IPS-18a (cell line): ENCODE data around the gene PLEKHF1.

ENCODE experiments used
- H3K27ac ChIP-seq: one replicate; pipeline ENCODE4 v1.5.1; 2013; ENCODE audit warnings: low read length
- H3K27me3 ChIP-seq: one replicate; pipeline ENCODE4 v1.6.1; 2013; ENCODE audit warnings: mild to moderate bottlenecking, low read length; ENCODE audit not compliant: control insufficient read depth, insufficient read depth
- H3K36me3 ChIP-seq: one replicate; pipeline ENCODE4 v1.6.1; 2013; ENCODE audit warnings: low read depth, low read length; ENCODE audit not compliant: control insufficient read depth
- H3K4me1 ChIP-seq: one replicate; pipeline ENCODE4 v1.6.1; 2013; ENCODE audit warnings: low read depth, low read length; ENCODE audit not compliant: control insufficient read depth
- H3K4me3 ChIP-seq: one replicate; pipeline ENCODE4 v1.5.1; 2013; ENCODE audit warnings: low read length
- H3K9ac ChIP-seq: one replicate; pipeline ENCODE4 v1.6.1; 2013; ENCODE audit warnings: mild to moderate bottlenecking, low read length, moderate library complexity
- H3K9me3 ChIP-seq: one replicate; pipeline ENCODE4 v1.6.1; 2013; ENCODE audit warnings: low read depth, low read length; ENCODE audit not compliant: control insufficient read depth

The PLEKHF1 gene

DNA sequence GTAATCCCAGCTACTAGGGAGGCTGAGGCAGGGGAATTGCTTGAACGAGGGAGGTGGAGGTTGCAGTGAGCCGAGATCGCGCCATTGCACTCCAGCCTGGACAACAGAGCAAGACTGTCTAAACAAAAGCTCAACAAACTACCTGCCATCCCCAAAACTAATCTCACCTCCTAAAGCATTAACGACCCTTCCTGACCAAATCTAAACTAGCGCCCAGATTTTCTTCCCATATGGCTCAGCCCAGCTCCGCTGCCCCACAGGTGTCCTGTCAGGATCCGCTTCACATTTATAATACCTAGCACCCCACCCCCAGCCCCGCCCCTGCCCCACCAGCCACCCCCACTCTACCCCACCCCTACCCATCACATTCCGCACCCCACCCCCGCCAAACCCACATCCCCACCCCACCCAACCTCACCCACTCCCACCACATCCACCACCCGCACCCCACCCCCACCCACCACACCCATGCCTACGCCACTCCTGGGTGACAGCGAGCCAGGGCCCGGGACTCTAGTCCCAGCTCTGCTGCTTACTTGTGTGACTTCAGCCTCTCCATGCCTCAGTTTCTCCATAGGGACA lies 49.2 kb downstream of the PLEKHF1 start:
- Histone ChIP-seq H3K36me3 (no peaks in the 10 kb centered on the region), H3K9ac (peak overlapping the region; percentile 76), H3K27me3 (no peaks in the 10 kb centered on the region), H3K4me3 (peak overlapping the region; percentile 60), H3K9me3 (no peaks in the 10 kb centered on the region), H3K4me1 (peaks cover 3% of the 10 kb centered on the region), H3K27ac (no peak overlapping the region)

DNA sequence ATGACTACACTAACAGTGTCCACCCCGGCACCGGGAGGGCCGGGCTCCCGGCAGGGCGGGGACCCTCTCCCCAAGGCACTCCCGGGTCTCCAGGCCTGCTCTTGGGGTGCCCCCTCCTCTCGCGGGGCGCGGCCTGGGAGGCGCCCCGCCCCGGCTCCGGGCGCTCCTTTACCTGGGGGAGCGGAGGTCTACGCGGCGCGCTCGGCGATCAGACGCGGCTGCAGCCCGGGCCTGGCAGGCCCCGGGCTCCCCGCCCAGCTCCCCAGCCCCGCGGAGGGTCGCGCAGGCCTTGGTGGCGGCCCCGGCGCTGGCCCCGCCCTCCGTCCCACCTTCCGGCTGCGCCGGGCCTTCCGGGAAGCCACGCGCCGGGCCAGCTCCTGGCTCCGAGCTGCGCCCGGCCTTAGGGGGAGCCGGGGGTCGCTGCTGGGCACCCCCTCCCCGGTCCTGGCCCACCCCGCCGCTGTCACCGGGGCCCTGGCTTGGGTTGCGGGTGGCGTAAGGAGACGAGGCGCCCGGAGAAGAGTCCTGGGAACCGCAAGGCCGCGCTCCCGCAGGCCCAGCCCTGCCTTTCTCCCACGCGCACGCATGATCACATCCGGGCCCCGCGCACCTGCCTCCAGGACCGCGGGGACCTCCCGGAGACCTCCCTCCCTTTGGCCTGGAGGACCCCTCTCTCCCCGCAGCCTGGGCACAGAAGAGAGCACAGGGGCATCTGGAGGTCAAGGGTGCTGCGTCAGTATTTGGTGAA lies 49.9 kb downstream of the PLEKHF1 start, which contains the start of gene C19orf12:
TSS of gene C19orf12 (minus strand) at position 309 of the 748 bp plus-strand sequence. CDS start 6,848 bp downstream, outside the sequence.
- Histone ChIP-seq H3K9ac (peak within 1 kb of the TSS; percentile 76), H3K27me3 (no peaks in the 10 kb centered on the region), H3K27ac (peak within 1 kb of the TSS; percentile 13), H3K36me3 (no peaks in the 10 kb centered on the region), H3K4me3 (peak within 1 kb of the TSS; percentile 60), H3K4me1 (peaks cover 3% of the 10 kb centered on the region), H3K9me3 (no peaks in the 10 kb centered on the region)

DNA sequence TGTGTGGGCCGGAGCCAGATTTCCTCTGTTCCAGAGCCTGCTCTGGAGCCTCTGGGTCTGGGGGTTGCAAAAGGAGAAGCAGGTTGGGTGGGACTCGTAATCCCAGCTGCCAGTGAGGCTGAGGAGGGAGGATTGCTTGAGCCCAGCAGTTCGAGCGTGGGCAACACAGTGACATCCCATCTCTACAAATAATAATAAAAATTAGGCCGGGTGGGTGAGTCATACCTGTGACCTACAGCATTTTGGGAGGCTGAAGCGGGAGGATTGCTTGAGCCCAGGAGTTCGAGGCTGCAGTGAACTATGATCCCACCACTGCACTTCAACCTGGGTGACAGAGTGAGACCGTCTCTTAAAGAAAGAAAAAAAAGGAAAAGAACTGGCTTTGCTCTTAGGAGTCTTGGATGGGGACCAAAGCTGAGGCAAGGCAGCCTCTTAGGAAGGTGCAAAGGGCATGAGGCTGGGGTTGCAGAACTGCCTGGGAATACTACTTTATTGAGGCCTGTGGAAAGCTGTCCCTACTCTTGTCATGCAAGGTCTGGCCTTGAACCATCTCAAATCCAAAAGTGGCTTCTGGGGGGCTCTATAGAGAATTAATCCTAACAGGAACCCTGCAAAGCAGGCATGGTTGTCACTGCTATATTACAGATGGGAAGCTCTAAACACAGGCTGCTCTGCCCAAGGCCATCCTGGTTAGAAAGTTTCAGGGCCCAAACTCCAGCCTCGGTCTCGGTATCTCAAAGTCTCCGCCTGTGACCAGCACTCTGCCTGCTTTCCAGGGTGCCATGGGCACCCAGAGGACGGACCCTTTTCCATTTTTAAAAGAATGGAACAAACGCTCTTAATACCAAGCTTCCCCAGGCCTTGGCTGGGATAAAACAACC lies 50.7 kb downstream of the PLEKHF1 start:
- H3K27me3 ChIP-seq, result no peaks in the 10 kb centered on the region

DNA sequence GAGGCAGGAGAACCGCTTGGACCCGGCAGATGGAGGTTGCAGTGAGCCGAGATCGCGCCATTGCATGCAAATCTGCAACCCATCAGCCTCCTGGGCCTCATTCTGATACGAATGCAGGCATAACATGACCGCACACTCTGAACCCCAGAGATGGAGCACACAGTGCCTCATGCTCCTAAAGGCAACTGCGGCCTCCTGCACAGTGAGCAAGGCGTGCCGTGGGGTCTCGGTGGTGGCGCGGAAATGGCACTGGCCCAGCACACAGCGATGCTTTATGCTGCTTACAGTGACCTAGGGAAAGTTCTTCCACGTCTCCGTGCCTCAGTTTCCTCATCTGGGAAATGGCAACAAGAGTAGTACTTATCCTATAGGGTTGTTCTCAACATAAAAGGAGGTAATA lies 51.8 kb downstream of the PLEKHF1 start:
- Histone ChIP-seq H3K36me3 (no peaks in the 10 kb centered on the region), H3K4me1 (peaks cover 3% of the 10 kb centered on the region), H3K9ac (no peak overlapping the region), H3K4me3 (no peak overlapping the region), H3K27me3 (no peaks in the 10 kb centered on the region), H3K9me3 (no peaks in the 10 kb centered on the region), H3K27ac (no peak overlapping the region)

More for the DNA sequence above, 50.7 kb downstream of the PLEKHF1 start:
- Histone ChIP-seq H3K4me3 (peak overlapping the region; percentile 60), H3K27ac (no peak overlapping the region), H3K4me1 (peaks cover 3% of the 10 kb centered on the region), H3K9me3 (no peaks in the 10 kb centered on the region), H3K9ac (peak overlapping the region; percentile 76), H3K36me3 (no peaks in the 10 kb centered on the region)

DNA sequence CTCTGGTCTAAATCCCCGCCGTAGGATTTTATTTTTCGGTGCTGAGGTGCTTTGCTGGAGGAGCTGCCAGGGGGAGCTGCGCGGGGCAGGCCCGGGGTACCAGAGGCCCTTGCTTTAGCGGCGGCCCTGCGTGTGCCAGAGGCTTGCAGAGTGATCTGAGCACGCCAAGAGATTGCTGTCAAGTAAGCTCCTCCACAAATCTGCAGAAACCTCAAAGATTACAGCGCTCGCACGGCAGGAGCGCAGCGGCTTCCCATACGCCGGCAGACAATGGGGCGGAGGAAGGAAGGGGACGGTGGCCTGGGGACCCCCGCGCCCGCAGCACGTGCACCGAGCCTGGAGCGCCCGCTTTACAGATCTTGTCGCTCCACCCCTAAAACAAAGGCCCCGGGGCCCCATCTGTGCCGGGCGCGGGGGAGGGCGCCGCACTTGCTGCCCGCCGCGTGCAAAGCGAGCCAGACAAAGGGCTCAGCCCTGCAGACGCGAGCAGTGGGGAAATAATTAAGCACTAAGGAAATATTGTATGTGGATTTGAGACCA lies 58.9 kb downstream of the PLEKHF1 start:
- Histone ChIP-seq H3K27me3 (peaks cover 8% of the 10 kb centered on the region), H3K36me3 (no peaks in the 10 kb centered on the region), H3K27ac (no peak overlapping the region), H3K4me1 (peaks cover 4% of the 10 kb centered on the region), H3K9me3 (no peaks in the 10 kb centered on the region), H3K4me3 (peak overlapping the region; percentile 42), H3K9ac (peak overlapping the region; percentile 51)

DNA sequence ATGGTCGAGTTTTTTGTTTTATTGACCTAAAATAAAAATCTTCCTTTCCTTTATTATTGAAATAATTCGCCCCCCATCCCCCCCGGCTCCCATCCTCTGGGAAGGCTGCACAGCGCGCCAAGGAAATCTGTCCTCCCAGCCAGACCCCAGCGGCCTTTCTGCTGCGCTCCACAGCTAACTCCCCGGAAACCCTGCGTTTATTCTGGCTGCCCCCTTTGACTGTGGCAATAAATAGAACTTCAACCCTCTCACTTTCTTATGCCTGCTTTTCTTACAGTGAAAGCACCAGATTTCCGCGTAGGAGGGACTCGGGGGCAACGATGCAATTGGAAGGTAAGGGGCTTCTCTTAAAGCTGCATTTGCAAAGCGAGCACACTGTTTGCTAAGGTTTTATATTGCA lies 59.5 kb downstream of the PLEKHF1 start:
- Histone ChIP-seq H3K27ac (no peak overlapping the region), H3K4me1 (peaks cover 4% of the 10 kb centered on the region), H3K9me3 (no peaks in the 10 kb centered on the region), H3K36me3 (no peaks in the 10 kb centered on the region), H3K9ac (peak overlapping the region; percentile 51), H3K27me3 (peaks cover 8% of the 10 kb centered on the region), H3K4me3 (peak overlapping the region; percentile 42)
